GM04504 (cell line): Measurements from ENCODE around the gene DLG2.
"Not testable (repeated sequence)": the region's sequence is repeated elsewhere in the genome, so short reads cannot be mapped to it uniquely, and the experiment has no call there.

Experiments
- DNase-seq: peaks from one replicate; pipeline ENCODE4 v3.0.0-alpha.2; 2012; ENCODE audit warnings: low read depth

Gene DLG2

DNA sequence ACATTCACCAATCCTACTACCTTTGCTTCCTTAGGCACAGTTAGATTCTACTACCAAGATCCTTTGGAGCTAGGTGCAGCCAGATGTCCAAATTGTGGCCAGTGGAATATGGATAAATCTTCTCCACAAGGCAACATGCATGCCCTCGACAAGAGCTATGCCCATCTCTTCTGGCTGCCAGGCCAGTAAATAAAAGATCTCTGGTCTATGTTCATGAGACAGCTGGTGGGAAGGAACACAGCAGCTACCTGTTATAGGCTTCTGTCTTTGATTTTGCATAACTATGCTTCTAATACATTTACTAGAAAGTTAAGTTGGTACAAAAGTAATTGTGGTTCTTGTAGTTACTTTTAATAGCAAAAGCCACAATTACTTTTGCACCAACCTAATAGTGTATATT, 182.7 kb downstream of the DLG2 start:
- no peak for DNase-seq

DNA sequence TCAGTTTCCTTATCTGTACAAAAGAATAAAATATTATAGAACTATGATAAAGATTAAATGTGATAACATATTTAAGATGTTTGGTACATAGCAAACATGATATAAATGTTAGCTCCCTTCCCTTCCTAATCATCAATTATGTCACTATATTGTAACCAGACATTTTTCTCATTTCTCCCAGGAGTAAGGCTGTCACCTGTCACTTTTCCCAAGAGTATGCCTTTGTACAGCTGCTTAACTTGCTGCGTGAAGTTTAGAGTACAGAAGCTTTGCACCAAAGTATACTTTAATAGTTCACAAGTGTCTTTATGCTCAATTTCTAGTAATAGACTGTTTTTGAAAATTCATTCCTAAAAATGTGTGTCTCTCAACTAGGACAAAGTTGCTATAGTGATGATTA, 186.9 kb downstream of the DLG2 start:
- no peak for DNase-seq

DNA sequence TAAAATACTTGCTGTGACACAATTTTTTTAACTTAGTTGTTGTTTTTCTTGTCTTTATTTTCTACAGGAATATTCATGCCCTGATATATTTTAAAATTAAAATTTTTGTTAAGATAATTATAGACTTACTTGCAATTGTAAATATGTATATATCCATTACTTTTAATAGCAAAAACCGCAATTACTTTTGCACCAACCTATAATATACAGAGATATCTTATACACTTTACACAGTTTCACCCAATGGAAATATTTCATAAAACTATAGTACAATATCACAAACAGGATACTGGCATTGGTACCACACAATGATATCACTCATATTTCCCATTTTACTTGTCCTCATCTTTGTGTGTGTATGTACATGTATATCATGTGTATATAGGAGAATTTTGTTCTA, 188.8 kb downstream of the DLG2 start:
- DNase-seq: no peak

DNA sequence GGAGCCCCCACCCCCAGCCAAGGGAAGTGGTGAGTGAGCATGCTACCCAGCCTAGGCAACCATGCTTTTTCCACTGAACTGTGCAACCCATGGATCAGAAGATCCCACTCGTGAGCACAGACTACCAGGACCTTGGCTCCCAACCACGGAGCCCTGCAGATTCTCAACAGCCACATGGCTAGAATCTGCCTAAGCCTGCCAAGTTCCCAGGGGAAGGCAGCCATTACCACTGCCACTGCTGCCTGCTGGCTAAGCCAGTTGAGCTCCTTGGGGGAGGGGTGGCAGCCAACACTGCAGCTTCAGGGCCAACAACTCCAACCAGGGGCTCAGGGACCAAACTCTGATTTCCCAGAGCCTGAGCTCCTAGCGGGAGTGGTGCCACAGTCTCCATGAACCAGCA, 195.8 kb downstream of the DLG2 start:
- DNase-seq: no peak

DNA sequence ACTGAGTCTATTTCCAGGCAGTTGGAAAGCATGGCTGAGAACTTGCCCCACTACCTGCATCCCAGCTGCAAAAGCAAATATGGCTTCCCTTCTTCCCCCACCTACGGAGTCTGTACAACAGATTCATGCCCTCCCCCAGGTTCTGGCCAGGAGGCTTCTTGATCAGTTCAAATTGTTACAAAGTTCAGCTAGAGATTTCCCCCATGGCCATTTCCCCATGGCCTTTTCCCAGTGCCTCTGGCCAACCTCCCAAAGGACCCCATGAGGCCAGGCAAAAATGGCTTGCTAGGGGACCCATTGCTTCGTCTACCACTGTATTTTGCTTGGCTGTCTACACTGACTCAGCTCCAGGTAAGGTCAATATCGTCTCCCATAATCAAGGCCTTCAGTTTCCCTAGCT, 203.3 kb downstream of the DLG2 start:
- no peak for DNase-seq

DNA sequence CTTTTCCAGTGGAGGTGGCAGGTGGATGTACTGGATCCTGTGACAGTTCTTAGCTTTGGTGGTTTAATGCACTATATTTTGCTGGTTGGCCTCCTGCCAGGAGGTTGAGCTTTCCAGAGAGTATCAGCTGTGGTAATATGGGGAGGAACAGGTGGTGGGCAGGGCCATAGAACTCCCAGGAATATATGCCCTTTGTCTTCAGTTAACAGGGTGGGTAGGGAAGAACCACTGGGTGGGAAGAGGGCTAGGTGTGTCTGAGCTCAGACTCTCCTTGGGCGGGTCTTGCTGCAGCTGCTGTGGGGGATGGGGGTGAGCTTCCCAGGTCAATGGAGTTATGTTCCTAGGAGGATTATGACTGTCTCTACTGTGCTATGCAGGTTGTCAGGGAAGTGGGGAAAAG, 203.8 kb downstream of the DLG2 start:
- no peak for DNase-seq

DNA sequence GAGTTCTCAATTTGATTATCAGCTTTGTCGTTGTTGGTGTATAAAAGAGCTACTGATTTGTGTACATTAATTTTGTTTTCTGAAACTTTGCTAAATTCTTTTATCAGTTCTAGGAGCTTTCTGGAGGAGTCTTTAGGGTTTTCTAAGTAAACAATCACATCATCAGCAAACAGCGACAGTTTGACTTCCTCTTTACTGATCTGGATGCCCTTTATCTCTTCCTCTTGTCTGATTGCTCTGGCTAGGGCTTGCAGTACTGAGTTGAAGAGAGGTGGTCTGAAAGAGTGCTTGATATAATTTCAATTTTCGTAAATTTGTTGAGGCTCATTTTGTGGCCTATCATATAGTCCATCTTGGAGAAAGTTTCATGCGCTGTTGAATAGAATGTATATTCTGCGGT, 213.0 kb downstream of the DLG2 start:
- DNase-seq: no peak

DNA sequence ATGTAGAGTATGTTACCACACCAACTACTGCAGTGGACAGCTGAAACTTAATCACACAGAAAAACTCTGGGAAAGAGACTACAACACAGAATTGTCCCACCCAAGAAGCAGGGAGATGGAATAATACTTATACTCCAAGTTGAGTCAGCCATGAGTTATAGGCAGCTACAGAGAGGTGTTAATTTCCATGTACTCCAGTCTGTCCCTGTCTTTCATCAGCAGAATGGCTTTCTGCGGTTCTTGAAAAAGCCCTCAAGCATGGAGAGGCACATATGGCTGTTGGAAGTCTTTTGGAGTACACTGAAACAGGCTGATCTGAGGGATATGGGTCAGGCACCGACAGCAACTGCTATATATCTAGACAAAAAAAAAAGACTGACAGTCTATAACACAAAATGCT, 219.5 kb downstream of the DLG2 start:
- no peak for DNase-seq

DNA sequence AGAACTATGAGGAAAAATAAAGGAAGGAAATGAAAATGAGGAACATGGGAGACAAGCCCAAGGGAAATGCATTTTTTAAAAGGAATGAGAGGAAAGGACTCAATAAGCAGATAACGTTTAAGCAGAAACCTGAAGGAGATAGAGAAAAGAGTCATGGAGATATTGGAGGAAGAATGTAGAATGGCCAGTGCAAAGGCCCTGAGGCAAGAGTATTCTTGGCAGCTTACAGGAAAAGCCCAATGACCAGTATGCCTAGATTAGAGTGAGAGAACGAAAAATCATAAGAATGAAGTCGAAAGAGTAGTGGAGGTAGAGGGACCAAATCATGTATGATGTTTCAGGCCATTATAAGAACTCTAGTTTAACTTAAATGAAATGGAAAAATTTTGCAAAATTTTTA, 220.3 kb downstream of the DLG2 start:
- DNase-seq: no peak

DNA sequence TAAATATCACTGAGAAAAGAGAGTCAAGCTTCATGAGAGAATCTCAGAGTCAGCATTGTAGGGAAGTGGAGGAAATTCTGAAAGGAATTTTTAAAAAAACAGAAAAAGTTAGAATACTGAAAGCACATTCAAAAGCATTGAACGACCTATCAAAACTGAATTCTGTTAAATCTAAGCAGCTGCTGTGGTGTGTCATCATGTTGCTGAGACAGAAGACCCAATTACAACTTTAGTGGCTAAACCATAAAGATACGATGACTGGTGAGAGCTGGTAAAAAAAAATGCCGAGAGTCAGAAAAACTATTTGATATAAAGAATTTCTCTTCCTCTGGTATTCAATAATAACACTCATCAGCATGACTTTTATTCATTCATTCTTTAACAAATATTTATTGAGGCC, 220.8 kb downstream of the DLG2 start:
- DNase-seq: no peak

DNA sequence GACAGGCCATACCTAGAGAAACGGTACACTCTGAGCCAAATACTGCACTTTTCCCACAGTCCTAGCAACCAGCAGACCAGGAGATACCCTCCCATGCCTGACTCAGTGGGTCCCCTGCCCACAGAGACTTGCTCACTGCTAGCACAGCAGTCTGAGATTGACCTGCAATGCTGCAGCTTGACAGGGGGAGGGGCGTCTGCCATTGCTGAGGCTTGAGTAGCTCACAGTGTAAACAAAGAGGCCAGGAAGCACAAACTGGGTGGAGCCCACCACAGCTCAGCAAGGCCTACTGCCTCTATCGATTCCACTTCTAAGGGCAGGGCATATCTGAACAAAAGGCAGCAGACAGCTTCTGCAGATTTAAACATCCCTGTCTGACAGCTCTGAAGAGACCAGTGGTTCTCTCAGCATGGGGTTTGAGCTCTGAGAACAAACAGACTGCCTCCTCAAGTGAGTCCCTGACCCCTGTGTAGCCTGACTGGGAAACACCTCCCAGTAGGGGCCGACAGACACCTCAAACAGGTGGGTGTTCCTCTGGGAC, 231.6 kb downstream of the DLG2 start:
- DNase-seq: not testable (repeated sequence)

DNA sequence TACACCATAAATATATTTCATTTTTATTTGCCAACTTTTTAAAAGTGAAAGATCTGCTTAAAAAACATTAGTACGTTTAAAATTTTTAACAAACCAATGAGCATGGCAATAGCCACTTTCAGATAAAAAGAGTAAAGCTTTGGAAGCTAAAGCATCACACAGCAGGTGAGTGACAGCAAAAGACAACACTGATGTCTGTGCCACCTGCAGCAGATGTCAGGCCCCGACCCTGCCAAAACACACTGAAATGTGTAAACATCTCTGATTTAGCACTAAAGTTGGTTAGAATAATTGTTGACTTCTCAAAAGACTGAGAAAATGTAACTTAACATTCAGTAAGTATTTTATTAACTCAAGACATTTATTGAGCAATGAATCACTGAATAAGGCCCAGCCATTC, 232.9 kb downstream of the DLG2 start:
- no peak for DNase-seq

DNA sequence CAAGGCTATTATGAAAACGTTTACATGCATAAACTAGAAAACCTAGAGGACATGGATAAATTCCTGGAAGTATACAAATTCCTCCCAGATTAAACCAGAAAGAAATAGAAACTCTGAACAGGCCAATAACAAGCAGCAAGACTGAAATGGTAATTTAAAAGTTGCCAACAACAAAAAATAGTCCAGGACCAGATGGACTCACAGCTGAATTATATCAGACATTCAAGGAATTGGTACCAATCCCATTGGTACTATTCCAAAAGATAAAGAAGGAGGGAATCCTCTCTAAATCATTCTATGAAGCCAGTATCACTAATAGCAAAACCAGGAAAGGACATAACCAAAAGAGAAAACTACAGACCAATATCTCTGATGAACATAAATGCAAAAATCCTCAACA, 236.0 kb downstream of the DLG2 start:
- no peak for DNase-seq

DNA sequence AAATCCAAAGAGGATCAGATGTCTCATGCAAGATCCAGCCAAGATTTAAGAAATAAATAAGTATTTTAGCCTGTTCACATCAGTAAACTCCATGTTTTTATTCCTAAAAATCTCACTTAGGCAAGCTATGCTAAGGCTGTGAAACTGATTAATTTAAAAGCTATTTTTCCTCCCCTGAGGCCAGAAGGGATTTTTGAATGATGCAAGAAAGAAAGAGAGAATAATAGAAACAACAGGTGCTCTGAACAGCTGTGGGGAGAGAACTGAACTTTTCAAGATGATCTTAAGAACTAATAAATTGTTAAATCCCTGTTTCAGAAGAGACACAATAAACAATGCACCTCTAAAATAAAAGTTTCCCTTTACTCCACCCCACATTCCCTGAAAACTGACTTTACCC, 241.6 kb downstream of the DLG2 start:
- DNase-seq: no peak

DNA sequence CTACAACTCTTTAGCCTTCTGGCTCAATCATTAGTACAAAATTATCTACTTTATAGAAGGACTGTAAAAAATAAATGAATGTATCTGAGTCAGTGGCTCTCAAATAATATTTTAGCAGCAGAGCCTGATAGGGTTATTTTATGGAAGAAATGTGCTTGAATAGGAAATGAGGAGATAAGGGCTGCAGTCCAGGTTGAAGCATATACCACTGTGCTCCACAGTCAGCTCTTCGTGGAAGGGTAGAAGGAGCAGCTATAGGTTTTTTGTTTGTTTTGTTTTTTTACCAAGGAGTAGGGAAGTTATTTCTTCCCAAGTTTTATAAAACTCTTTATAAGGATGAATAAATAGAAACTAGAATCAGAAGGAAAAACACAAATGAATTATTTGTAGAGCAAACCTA, 242.0 kb downstream of the DLG2 start:
- DNase-seq: no peak

DNA sequence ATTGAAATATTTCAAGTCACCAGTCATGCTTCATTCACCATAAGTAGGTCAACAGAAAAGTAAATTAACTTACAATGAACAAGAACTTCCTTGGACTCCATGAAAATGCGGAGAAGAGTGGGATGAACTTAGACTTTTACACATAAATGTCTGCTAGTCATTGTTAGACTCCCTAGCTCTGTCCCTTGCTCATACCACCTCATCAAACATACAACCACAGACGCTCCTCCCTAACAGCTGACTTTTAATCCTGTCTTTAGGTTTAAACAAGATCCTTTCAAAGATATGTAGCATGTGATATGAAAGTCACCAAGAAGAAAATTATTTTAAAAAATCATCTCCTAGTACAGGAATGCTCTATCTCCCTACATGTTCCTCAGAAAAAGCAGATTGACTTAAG, 248.1 kb downstream of the DLG2 start:
- DNase-seq: no peak

DNA sequence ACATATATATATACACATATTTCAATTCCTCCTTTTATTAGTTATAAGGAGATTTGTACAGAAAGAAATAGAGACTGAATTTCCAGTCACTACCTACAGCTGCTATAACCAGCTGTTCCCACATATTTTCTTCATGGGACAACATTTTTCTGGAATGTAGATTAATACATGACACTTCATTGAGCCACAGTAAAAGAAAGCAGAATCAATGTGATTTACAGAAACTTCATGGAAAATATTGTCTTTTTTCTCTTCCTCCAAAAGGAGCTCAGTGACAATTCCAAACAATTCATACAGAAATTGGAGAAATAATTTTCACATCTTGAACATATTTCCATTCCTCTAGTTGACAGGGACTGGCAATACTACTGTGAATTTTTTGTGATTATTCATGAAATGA, 249.2 kb downstream of the DLG2 start:
- no peak for DNase-seq

DNA sequence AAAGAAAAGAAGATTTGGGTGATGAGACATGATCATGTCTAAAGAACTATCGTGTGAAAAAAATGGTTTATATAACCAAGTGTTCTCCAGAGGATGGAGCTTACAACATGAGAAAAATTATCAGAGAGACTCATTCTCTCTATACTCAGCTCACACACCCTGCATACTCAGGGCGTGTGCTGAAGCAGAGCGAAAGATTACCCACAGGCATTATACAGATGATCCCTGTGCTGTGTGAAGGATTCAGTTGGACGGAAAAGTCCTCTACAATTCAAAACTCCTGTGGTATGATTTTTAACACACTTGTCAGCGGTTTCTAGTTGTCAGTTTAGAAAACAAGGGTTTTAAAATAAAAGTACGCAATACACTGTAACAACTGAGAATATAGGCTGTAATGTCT, 267.3 kb downstream of the DLG2 start:
- DNase-seq: no peak

DNA sequence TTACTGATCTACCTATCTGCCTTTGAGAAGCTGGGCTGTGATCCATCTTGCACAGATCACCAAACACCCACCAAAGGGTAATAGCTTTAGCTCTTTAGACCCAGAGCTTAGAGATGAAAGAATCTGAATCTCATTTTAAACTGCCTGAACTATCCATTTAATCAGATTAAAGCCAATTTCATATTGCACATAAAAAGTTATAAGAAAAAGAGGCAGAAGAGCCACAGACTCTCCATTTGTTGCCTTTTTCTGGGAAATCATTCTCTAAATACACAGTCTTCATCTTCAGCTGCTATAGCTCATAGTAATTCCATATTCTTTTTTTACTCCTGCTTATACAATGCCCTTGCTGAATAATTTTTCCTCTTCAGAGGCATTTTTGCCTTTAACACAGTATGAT, 271.2 kb downstream of the DLG2 start:
- no peak for DNase-seq

DNA sequence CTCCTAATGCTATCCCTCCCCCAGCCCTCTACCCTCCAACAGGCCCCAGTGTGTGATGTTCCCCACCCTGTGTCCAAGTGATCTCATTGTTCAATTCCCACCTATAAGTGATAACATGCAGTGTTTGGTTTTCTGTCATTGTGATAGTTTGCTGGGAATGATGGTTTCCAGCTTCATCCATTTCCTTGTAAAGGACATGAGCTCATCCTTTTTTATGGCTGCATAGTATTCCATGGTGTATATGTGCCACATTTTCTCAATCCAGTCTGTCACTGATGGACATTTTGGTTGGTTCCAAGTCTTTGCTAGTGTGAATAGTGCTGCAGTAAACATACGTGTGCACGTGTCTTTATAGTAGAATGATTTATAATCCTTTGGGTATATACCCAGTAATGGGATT, 277.6 kb downstream of the DLG2 start:
- not testable (repeated sequence) for DNase-seq

DNA sequence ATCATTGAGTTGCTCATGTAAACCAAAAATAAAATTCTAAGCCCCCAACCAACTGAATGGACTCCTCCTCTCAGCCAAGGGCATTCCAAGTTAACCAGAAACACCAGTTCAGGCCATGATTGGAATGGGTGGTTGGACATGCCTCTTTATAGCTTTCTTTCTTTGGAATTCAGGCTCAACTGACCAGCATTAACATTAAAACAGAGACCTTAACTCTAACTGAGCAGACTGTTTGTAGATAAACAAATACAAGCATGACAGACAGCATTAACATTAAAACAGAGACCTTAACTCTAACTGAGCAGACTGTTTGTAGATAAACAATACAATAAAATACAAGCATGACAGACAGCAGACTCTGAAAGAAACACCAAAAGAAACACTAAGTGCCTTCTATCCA, 278.2 kb downstream of the DLG2 start:
- no peak for DNase-seq

DNA sequence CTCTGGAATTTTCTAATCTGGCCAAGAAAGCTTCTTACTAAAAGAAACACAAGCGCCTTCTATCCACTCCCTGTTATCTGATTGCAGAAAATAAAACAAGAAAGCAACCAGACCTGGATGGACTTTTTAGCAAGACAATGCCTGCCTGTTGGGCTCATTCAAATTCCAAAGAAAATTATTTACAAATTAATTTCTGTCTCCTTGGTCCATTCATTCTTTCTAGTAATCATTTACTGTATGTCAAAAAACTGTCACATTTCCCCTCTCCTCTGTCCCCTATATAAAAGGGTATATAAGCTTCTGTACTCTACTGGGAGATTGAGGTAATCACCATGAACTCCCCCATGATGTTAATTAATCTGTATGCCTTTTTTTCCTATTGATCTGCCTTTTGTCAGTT, 279.9 kb downstream of the DLG2 start:
- DNase-seq: no peak

DNA sequence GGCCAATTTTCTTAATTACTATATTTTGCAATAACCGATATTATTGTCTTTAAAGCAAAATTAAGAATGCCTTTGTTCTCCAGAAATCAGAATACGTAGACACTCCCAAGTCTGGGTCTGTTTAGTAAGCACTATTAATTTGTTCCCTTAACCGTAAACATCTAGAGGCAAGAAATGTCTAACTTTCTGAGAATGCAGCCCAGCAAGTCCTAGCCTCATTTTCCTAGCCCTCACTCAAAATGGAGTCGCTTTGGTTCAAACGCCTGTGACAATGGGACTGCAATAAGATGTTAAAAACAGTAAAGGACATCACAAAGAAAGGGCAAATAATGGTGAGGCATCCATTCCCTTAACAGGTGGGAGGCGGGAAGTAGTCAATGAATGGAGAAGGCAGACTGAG, 280.7 kb downstream of the DLG2 start:
- DNase-seq: no peak

DNA sequence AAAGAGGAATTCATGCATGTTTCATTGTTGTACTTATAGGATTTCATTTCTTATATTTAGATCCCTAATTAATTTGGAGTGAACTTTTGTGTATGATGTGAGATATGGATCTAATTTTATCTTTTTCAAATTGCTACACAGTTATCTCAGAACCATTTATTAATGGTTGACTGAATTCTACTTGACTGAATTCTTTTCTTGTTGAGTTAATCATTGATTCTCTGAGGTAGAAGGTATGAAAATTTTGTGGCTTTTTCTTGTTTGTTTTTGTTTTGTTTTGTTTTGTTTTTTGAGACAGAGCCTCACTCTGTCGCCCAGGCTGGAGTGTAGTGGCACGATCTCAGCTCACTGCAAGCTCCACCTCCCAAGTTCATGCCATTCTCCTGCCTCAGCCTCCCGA, 286.3 kb downstream of the DLG2 start:
- not testable (repeated sequence) for DNase-seq

DNA sequence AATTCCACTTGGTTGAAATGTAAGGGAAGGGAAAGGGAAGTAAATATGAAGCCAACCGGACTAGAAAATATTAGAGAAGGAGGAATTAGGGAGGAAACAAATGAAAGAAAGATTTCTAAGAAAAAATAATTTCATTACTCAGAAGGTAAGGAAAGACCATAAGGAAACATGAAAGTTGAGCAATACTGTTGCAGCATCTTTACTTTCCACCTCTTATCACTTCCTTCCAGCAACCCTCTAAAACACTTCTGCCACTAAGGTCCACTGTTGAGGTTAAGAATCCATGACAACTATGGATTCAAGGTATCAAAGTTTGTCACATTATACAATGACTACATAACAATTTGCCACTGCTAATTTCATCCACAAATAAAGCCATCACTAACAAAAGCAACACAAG, 308.6 kb downstream of the DLG2 start:
- DNase-seq: no peak
